ENCODE data around the gene SUN1.
"Not testable (repeated sequence)": the region's sequence is repeated elsewhere in the genome, so short reads cannot be mapped to it uniquely, and the experiment has no call there.

SUN1 gene, protein sequence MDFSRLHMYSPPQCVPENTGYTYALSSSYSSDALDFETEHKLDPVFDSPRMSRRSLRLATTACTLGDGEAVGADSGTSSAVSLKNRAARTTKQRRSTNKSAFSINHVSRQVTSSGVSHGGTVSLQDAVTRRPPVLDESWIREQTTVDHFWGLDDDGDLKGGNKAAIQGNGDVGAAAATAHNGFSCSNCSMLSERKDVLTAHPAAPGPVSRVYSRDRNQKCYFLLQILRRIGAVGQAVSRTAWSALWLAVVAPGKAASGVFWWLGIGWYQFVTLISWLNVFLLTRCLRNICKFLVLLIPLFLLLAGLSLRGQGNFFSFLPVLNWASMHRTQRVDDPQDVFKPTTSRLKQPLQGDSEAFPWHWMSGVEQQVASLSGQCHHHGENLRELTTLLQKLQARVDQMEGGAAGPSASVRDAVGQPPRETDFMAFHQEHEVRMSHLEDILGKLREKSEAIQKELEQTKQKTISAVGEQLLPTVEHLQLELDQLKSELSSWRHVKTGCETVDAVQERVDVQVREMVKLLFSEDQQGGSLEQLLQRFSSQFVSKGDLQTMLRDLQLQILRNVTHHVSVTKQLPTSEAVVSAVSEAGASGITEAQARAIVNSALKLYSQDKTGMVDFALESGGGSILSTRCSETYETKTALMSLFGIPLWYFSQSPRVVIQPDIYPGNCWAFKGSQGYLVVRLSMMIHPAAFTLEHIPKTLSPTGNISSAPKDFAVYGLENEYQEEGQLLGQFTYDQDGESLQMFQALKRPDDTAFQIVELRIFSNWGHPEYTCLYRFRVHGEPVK

DNA sequence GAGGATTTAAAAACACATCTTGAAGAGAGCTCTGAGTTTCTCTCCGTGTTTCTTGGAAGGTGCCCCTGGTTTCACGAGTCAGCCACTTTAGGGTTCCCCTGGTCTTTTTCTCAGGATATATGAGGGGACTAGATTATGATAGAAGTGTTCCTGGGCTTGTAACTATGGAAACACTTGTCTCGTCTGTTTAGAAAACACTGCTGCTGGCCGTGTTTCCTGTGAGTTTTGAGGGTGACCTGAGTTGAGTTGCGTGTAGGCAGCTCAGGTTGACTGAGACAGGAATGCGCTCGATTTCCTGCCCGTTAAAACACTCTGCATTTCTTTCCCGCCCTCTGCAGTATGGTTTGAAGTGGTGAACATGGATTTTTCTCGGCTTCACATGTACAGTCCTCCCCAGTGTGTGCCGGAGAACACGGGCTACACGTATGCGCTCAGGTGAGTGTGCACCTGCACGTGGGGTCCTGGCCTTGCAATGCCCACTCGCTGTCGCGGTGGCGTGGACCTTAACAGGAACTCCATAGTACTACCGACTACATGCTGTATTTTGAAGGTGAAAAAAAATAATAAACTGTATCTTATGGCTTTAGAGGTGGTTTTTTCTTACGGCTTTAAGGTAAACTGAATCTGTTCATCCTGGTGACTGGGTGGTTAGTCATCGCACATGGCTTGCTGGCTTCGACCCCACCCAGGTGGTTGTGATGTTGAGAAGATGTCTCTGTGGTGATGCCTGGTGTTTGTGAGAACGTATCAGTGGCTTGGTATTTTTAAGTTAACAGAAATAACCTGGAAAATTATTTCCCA, at the start of gene SUN1:
SUN1 (plus strand) TSS at position 310 of the 801 bp plus-strand sequence; CDS start at position 359, 49 bp downstream.
- DNase-seq (ENCODE audit: low read depth), result peak; percentile 81

DNA sequence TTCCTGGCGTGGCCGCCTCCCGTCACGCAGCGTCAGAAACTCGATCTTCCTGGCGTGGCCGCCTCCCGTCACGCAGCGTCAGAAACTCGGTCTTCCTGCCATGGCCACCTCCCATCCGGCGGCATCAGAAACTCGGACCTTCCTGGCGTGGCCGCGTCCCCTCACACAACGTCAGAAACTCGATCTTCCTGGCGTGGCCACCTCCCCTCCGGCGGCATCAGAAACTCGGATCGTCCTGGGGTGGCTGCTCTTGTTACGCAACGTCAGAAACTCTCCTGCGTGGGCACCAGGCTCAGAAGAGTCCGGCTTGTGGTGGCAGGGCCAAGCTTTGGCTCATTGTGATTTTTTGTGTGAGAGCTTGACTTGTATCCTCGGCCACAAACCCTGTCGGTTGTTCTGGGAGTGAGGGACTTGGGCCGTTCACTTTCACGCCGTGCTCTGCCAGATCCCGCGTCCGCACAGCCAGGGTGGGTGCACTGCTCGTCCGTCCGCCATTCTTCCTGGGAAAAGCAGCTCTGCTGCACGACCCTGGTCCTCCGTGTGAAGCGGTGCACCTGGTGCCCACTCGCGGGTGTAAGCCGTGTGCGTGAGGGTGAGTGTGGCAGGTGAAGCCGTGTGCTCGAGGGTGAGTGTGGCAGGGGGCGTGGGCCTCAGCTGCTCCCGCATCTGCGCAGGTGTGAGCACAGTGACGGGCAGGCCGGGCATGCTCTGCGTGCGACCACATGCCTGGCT, 49.4 kb upstream of the SUN1 start:
- DNase-seq (ENCODE audit: low read depth), result no peak

- DNase-seq (ENCODE audit: low read depth), result no peak
Measured at GRCh38 chr7:783556-784490, 48.5 kb upstream of the SUN1 start.

GRCh38 chr7:784971-785370, 47.3 kb upstream of the SUN1 start:
- DNase-seq (ENCODE audit: low read depth), result no peak

- DNase-seq (ENCODE audit: low read depth), result no peak
Measured at GRCh38 chr7:785416-785815, 46.9 kb upstream of the SUN1 start.

- DNase-seq (ENCODE audit: low read depth), result peak; percentile 37
Measured at GRCh38 chr7:786472-787255, 45.6 kb upstream of the SUN1 start.

DNA sequence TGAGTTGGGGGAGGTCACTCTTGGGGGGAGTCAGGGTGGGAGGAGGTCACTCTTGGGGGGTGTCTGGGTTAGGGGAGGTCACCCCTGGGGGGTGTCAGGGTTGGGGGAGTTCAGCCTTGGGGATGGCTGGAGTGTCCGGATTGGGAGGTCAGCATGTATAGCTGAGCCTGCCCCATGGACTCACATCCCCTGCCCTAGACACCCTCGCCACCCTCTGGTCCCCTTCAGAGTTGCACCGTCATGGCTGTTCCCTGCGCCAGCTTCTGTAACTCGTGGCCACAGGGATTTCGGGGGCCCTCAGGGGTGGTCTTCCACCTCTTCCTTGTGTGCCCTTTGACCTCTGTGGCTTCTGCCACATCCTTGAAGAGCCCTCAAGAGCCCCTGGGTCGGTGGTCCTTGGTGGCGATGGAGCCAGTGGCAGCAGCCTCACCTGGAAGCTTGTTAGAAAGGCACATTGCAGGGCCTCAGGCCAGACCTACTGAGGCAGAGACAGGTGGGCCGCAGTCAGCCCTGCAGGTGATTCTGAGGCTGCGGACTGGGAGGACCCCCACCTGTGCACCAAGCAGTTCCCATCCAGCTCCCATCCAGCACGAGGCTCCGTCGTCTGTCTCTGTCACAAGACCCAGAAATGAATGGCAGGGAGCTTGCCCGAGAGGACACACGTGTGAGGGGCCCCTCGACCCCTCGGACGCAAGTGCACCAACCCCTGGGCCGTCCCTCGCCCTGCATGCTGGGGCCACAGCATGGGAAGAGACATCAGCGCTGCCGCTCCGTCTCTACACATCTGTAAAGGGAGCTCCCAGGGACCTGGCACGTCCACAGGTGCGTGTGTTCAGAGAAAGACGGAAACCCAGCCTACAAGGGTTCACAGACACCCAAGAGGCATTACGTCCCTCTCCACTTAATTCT, 44.7 kb upstream of the SUN1 start:
- no peak for DNase-seq (ENCODE audit: low read depth)

GRCh38 chr7:791519-791918, 40.8 kb upstream of the SUN1 start:
- no peak for DNase-seq (ENCODE audit: low read depth)

GRCh38 chr7:794207-794606, 38.1 kb upstream of the SUN1 start:
- no peak for DNase-seq (ENCODE audit: low read depth)

- DNase-seq (ENCODE audit: low read depth), result no peak
Measured at GRCh38 chr7:794671-795329, 37.5 kb upstream of the SUN1 start.

GRCh38 chr7:796434-797169, 35.7 kb upstream of the SUN1 start:
- DNase-seq (ENCODE audit: low read depth), result not testable (repeated sequence)

GRCh38 chr7:798921-799470, 33.3 kb upstream of the SUN1 start:
- DNase-seq (ENCODE audit: low read depth), result no peak

- no peak for DNase-seq (ENCODE audit: low read depth)
Measured at GRCh38 chr7:800692-801091, 31.6 kb upstream of the SUN1 start.

GRCh38 chr7:801351-801750, 30.9 kb upstream of the SUN1 start:
- not testable (repeated sequence) for DNase-seq (ENCODE audit: low read depth)

GRCh38 chr7:801940-802381, 30.3 kb upstream of the SUN1 start:
- no peak for DNase-seq (ENCODE audit: low read depth)

GRCh38 chr7:802500-803242, 29.6 kb upstream of the SUN1 start:
- no peak for DNase-seq (ENCODE audit: low read depth)
